SKM-1 (cell line): Measurements from ENCODE around the gene SLC12A9.
"Not testable (repeated sequence)": the region's sequence is repeated elsewhere in the genome, so short reads cannot be mapped to it uniquely, and the experiment has no call there.

ENCODE experiments used
- DNase-seq: peaks from one replicate; lab custom pipeline; 2025; ENCODE audit not compliant: unreplicated experiment; lab: John Stamatoyannopoulos, UW

The SLC12A9 gene, protein sequence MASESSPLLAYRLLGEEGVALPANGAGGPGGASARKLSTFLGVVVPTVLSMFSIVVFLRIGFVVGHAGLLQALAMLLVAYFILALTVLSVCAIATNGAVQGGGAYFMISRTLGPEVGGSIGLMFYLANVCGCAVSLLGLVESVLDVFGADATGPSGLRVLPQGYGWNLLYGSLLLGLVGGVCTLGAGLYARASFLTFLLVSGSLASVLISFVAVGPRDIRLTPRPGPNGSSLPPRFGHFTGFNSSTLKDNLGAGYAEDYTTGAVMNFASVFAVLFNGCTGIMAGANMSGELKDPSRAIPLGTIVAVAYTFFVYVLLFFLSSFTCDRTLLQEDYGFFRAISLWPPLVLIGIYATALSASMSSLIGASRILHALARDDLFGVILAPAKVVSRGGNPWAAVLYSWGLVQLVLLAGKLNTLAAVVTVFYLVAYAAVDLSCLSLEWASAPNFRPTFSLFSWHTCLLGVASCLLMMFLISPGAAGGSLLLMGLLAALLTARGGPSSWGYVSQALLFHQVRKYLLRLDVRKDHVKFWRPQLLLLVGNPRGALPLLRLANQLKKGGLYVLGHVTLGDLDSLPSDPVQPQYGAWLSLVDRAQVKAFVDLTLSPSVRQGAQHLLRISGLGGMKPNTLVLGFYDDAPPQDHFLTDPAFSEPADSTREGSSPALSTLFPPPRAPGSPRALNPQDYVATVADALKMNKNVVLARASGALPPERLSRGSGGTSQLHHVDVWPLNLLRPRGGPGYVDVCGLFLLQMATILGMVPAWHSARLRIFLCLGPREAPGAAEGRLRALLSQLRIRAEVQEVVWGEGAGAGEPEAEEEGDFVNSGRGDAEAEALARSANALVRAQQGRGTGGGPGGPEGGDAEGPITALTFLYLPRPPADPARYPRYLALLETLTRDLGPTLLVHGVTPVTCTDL

DNA sequence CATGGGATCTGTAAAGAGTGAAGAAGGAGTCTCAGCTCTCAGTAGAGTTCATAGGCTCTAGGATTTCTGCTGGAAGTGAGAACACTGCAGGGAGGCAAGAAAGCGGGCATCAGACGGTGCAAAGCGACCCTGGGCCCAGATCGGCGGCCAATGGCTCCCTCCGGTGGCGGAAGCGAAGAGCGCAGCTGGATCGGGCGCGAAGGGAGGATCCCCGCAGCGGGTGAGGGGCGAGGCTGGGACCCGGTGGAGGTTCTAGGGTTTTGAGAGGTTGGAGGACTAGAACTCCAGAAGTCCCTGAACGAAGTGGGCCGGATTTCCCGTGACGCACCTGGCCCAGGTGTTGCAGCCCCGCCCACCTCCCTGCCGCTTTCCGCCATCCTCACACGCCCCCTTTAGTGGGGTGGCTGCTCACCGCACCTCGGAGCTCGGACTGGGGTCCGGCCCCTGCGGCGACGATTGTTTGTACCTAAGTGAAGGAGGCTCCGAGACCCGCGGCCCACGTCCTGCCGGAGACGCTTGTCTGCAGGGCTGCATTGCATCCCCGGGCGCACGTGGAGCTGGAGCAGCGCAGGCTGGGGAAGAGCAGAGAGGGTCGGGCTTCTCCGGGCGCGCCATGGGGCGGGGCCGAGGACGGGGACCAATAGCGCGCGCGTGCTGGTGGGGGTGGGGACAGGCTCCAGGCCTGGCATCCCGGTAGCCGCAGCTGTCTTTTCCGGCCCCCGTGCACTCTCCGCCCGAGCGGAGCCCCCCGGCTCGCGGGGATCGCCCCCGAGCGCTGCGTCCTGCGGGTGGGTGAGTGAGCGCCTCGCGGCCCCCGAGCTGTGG is at the start of gene SLC12A9:
Gene SLC12A9, plus strand, starts transcription at position 666 of the 825 bp plus-strand sequence. CDS start 1,485 bp downstream, outside the sequence.
- DNase-seq: peak; percentile 77

DNA sequence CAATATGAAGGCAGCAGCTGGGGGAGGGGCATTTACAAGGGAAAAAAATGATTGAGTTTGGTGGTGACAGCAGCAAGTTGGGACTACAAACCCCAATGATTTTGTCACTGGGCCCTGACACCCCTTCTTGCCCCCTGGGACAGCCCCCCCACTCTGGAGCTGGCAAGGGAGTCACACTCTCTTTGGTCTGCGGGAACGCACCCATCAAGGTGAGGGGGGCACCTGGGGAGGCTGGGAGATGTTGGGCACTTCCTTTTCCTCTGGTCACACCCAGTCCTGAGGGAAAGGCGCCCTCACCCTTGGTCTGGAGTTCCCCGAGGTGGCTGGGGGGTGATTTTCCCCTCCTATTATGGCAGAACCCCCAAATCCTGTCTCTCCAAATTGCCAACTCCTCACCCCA is 49.6 kb upstream of the SLC12A9 start:
- no peak for DNase-seq

DNA sequence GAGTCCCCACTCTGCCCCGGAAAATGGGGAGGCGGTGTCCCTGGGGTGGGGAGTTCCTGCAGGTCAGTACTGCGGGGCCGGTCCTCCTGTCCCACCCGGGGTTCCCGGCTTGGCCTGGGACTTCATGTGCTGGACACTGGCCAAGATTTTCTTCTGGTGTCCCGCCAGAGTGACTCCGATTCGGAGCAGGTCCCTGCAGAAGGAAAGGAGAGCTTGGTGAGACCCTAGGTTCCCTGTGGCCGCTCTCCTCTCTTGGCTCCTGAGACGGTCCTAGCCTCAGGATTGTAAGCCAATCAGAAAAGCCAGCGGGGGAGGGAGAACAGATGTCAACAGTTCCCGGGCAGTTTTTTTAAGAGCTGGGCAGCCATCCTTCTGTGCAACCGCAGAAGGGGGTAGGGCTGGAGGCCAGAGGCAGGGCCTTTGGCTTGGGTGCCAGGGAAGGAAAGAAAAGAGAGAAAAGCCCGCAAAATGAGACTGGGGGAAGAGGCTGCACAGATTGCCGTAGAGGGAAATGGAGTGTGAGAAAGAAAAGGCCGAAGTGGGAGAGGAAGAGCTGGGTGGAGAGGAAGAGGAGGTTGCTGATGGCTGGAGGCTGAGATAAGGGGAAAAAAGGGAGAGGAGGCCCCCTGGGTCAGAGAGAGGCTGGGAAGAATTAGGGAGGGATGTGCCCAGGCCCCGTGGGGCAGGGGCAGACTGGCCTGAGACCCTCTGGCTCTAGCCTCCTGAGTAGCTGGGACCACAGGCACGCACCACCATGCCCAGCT is 48.9 kb upstream of the SLC12A9 start:
- no peak for DNase-seq

DNA sequence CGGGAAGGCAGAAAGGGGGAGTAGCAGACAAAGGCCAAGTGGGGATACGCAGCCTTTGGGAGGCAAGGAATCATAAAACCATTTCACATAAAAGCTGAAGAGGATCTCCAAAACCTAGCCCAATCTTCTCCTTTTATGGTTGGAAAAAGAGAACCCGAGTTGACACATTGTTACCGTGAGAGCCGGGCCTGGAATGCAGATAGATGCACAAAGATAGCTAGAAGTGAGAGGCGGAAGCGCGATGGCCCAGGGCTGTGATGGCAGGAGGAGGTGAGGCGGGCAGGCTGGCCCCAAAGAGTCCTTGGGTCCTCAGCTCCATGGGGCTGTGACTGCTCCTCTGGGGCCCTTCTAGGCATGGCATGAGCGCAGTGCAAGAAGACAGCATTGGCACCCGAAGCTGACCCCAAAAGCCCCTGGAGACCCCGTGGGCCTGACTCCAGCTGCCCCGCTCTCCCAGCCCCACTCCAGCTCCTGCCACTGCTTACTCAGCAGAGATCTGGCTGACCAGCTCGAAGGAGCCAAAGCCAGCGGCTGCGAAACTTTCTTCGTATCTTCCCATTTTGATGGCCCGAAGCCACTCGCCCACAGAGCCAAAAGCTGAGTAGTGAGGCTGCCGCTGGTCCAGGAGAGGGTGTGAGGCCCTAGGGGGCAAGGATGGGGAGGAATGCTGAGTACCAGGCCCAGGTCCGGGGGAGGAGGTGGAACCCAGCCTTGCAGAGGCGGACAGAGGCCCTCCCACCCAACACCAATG is 47.7 kb upstream of the SLC12A9 start:
- no peak for DNase-seq

DNA sequence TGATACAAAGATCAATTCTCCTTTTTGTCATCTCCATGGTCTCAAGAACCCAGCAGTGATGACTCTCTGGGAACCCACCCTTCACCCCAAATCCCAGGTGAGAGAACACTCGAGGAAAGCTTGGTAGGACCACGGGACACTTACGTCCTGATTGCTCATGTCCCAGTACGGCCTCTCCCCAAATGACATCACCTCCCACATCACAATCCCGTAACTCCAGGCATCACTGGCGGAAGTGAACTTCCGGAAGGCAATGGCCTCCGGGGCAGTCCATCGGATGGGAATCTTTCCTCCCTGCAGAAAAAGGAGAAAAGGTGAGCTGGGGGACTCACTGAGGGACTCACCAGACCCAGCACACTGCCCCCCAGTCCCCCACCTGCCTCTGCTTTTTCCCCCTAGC is 46.2 kb upstream of the SLC12A9 start:
- DNase-seq: no peak

DNA sequence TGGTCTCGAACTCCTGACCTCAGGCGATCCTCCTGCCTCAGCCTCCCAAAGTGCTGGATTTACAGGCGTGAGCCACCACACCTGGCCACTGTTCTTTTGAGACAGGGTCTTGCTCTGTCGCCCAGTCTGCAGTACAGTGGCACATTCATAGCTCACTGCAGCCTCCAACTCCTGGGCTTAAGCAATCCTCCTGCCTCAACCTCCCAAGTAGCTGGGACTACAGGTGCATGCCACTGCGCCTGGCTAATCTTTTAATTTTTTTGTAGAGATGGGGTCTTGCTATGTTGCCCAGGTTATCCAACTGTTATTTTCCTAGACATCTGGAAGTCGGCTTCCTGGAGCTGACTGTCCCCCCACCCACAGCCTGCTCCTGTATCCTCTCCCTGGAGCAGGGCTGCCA is 45.6 kb upstream of the SLC12A9 start:
- not testable (repeated sequence) for DNase-seq

DNA sequence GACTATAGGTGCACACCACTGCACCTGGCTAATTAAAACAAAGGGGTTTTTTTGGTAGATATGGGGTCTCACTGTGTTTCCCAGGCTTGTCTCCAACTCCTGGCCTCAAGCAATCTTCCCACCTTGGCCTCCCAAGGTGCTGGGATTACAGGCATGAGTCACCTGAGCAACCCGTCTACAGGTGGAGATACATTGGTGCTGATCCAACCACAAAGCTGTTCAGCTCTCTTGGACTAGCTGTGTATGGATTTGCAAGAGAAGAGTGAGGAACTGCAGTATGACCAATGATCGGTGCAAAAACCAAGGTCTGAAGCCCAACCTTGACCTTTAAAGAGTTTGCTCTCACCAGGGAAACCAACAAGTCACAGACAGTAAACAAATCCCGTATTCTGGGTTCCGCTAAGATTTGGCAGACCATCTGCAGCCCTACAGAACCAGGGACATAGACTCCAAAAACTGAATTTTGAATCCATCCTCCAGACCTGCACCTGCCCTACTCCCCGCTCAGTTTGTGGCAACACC is 44.1 kb upstream of the SLC12A9 start:
- no peak for DNase-seq

DNA sequence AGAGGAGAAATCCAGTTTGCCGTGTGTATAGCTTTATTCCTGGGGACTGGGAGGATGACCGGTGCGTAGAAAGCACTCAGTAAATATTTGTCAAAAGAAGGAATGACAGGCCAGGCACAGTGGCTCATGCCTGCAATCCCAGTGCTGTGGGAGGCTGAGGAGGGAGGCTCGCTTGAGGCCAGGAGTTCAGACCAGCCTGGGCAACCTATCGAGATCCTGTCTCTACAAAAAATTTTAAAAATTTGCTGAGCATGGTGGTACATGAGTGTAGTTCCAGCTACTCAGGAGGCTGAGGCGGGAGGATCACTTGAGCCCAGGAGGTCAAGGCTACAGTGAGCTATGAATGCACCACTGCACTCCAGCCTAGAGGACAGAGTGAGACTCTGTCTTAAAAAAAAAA is 41.0 kb upstream of the SLC12A9 start:
- DNase-seq: no peak

DNA sequence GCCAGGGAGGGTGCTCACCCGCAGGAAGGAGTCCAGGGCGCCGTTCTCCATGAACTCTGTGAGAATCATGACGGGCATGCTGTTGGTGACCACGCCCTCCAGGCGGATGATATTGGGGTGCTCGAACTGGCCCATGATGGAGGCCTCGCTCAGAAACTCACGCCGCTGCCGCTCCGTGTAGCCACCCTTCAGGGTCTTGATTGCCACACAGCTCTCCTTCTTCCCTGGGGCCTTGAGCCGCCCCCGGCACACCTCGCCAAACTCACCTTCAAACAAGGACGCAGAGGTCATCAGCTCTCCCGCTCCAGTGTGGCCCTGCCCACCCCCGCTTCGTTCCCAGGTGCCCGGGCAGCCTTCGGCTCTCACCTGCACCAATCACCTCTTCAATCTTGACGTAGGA is 39.8 kb upstream of the SLC12A9 start:
- DNase-seq: no peak

DNA sequence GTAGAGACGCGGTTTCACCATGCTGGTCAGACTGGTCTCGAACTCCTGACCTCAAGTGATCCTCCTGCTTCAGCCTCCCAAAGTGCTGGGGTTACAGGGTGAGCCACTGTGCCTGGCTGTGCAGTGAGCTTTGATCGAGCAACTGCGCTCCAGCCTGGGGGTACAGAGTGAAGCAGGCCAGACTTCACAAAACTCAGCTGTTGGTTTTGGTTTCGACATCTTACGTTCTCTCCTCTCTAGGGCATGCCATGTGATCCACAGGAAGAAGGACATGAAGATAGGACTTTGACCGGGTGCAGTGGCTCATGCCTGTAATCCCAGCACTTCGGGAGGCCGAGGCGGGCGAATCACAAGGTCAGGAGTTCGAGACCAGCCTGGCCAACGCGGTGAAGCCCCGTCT is 36.0 kb upstream of the SLC12A9 start:
- not testable (repeated sequence) for DNase-seq

DNA sequence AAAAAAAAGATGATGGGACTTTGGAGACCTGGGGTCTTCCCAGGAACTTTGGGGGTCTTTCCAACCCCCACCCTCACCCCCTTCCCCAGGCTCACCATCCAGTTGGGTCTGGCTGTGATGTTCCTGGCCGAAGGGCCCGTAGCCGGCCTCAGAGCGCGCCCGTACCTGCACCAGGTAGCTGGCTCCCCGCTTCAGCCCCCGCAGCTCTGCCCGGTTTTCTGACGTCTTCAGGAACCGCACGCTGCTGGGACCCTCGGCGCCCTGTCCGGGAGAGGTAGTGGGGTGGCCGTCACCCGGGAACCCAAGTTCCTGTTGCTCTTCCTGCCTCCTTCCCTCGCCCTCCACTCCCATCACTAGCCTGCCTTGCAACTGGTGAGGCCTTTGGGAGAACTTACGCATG is 35.4 kb upstream of the SLC12A9 start:
- DNase-seq: no peak

DNA sequence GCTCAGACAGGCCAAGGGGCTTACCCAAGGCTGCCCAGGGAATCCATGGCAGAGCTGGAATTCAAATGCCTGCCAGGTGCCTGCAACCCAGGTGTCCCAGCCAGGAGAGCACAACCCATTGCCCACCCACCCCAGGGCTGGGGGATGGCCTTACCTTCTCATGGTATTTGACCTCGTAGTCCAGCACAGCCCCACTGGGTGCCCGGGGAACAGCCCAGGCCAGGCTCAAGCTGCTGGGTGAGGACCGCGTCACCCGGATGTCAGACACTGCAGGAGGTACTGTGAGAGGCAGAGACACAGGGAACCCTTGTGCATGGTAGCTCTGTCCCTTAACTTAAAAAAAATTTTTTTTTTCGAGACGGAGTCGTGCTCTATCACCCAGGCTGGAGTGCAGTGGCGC is 34.1 kb upstream of the SLC12A9 start:
- DNase-seq: no peak

DNA sequence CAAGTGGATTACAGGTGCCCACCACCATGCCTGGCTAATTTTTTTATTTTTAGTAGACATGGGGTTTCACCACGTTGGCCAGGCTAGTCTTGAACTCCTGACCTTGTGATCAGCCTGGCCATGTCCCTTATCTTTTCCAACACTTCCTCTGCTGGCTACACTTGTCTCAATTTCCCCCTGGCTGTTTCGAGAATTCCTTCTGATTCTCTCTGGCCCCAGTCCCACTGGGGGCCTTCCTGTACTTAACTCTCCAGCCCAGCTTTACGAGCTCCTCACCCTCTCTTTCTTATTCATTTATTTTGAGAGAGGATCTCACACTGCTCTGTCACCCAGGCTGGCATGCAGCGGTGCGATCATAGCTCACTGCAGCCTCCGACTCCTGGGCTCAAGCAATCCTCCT is 33.7 kb upstream of the SLC12A9 start:
- no peak for DNase-seq

DNA sequence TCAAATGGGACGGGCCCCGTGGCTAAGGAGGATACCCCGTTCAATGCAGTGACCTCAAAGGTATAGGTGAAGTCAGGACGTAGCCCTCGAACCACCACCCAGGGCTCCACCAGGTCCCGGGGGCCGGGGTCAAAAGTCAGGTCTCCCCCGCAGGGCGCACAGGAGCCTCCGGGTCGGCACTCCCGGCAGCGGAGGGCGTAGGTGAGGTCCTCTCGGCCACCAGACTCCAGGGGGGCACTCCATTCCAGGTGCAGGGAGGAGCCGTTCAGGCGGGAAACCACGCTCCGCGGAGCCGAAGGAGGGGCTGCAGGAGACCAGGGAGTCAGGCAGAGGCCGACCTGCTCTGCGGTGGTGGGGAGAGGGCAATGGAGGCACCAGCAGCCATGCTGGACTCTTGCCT is 32.9 kb upstream of the SLC12A9 start:
- no peak for DNase-seq

DNA sequence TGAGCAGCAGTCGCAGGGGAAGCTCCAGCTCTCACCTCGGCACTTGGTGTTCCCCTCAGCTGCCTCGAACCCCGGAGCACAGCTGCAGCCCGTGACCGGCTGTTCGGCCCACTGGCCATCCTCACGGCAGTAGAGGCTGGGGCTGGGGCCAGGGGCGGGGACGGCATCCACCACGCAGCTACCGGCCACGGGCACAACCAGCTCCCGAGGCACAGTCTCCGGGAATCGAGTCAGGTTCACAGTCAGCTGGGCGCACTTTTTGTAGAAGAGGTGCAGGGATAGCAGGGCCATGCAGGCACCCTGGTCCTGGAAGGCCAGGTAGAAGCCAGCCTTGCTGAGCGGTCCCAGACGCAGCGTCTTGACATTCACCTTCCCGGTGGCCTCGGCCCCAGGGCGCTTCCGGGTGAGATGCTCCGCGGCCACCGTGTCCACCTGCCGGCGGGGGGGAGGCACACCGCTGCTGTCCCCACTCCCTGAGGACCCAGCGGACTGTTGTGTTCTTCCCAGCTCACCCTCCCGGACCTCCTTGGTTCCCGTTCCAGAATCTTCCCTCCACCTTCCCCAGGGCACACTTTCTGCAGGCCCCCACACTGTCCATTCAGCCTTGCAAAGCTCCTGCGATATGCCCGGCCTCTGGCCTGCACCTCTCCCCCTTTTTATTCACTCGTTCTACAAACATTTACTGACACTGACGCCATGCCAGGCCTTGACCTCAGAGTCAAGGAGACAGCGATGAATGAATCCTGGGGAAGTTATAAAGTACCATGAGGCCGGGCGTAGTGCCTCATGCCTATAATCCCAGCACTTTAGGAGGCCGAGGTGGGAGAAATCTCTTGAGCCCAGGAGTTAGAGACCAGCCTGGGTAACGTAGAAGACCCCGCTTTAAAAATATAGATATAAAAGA is 30.0 kb upstream of the SLC12A9 start:
- DNase-seq: no peak

DNA sequence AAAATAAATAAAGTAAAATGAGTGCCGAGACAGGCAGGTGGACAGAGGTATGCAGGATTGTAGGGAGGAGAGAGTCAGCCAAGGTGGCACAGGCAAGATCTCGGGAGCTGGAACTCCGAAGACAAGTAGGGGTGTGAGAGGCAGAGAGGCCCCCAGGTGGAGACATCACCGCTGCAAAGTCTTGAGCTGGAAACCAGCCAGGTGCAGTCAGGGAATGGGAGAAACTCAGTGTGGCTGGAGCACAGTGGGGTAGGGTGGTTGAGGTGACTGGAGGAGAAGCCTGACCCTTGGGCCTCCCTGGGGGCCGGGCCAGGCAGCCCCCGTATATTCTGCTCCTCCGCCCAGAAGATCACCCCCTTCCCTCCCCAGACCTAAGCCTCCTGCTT is 29.4 kb upstream of the SLC12A9 start:
- DNase-seq: no peak

DNA sequence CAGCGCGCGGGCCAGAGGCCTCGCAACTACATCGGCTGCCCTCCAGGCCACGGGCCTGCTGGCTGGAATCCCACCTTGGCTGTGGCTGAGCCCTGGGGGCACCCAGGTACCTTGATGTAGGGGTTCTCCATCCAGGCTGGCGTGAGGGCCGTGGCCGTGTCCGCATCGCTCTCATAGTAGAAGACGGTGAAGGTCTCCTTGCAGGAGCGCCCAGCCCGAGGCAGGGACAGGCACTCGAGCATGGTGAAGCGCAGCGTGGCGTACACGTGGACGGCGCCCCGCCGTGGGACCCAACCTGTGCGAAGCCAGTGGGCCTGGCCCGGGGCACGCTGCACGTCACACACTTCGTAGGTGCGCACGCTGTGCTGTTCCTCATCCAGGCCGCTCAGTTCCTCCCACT is 29.0 kb upstream of the SLC12A9 start:
- no peak for DNase-seq

DNA sequence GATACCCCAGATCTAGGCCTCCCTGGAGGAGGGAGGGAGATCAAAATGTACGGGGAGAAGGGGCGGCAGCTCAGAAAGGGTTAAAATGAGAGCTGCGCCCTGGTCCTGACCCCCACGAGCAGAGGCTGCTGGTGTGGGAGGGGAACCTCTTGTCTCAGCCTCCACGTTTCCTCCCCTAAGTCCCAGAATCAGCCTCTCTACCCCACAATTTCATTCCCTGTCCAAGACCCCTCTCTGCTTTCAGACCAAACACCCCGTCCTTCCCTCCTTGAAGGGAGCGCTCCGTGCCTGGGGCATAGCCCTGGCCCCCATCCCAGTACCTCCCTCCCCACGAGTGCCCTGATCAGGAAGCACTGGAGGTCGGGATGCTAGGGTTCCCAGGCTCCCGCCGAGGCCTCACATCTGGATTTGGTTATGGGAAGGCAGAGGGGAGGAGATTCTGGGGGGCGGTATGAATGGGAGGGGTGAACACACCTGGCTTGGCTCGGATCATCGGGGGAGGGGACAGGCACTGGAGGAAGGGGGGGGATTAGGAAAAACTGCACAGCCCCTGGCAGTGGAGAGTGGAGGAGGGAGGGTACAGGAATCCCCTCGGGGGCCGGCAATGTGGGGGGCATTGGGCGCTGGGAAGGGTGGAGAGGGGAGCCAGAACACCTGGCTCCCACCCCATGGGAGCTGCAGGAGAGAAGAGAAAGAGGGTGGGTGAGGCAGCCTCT is 27.9 kb upstream of the SLC12A9 start:
- no peak for DNase-seq
